WERI-Rb-1 (cell line): Measurements from ENCODE around the gene PLCH1.

Source experiments
- DNase-seq: peaks from one replicate; pipeline ENCODE4 v3.0.0-alpha.2; 2020
- H3K27ac ChIP-seq: fragments of 250-450 bp; sonication (Bioruptor Pico); 2 replicates; pipeline ENCODE4 v1.5.1; 2020; ENCODE audit warnings: mild to moderate bottlenecking, moderate library complexity
- H3K27me3 ChIP-seq: fragments of 250-450 bp; sonication (Bioruptor Pico); 2 replicates; pipeline ENCODE4 v1.5.1; 2021; ENCODE audit warnings: mild to moderate bottlenecking, low read depth, moderate library complexity; ENCODE audit not compliant: insufficient read depth, severe bottlenecking
- H3K36me3 ChIP-seq: fragments of 250-450 bp; sonication (Bioruptor Pico); 2 replicates; pipeline ENCODE4 v1.5.1; 2020; ENCODE audit warnings: mild to moderate bottlenecking, moderate library complexity
- H3K4me3 ChIP-seq: 2 replicates; pipeline ENCODE4 v1.5.1; 2011; ENCODE audit warnings: low read depth, mild to moderate bottlenecking, control low read depth, low read length
- H3K9me3 ChIP-seq: fragments of 250-450 bp; sonication (Bioruptor Pico); 2 replicates; pipeline ENCODE4 v1.5.1; 2021; ENCODE audit warnings: mild to moderate bottlenecking, moderate library complexity; ENCODE audit not compliant: severe bottlenecking
- CTCF ChIP-seq: IDR thresholded peaks from 2 replicates; pipeline ENCODE4 v1.5.1; 2011; ENCODE audit warnings: low read depth, mild to moderate bottlenecking, control low read depth, inconsistent platforms, low read length

PLCH1 gene

GRCh38 chr3:155411500-155412223, 333.2 kb downstream of the PLCH1 start:
- Histone ChIP-seq H3K27me3 (no peaks in the 10 kb centered on the region), H3K27ac (no peak overlapping the region), H3K4me3 (no peak overlapping the region), H3K9me3 (no peaks in the 10 kb centered on the region), H3K36me3 (no peaks in the 10 kb centered on the region)
- DNase-seq: no peak
- no peak for TF ChIP-seq CTCF

- TF ChIP-seq CTCF: no peak
- H3K27ac ChIP-seq: no peak overlapping the region
- H3K9me3 ChIP-seq: no peaks in the 10 kb centered on the region
- H3K4me3 ChIP-seq: no peak overlapping the region
- H3K27me3 ChIP-seq: no peaks in the 10 kb centered on the region
- DNase-seq: no peak
- H3K36me3 ChIP-seq: no peaks in the 10 kb centered on the region
Measured at GRCh38 chr3:155409336-155409735, 335.5 kb downstream of the PLCH1 start.

GRCh38 chr3:155407971-155408370, 336.9 kb downstream of the PLCH1 start:
- TF ChIP-seq CTCF: no peak
- Histone ChIP-seq H3K4me3 (no peak overlapping the region), H3K27ac (no peak overlapping the region), H3K36me3 (no peaks in the 10 kb centered on the region), H3K27me3 (no peaks in the 10 kb centered on the region), H3K9me3 (no peaks in the 10 kb centered on the region)
- DNase-seq: no peak

GRCh38 chr3:155407331-155407730, 337.5 kb downstream of the PLCH1 start:
- TF ChIP-seq CTCF: no peak
- DNase-seq: no peak

GRCh38 chr3:155404486-155404885, 340.4 kb downstream of the PLCH1 start:
- Histone ChIP-seq H3K9me3 (no peaks in the 10 kb centered on the region), H3K27me3 (no peaks in the 10 kb centered on the region), H3K4me3 (no peak overlapping the region), H3K27ac (no peak overlapping the region), H3K36me3 (no peaks in the 10 kb centered on the region)
- TF ChIP-seq CTCF: no peak
- no peak for DNase-seq

More at GRCh38 chr3:155407331-155407730, 337.5 kb downstream of the PLCH1 start:
- H3K36me3 ChIP-seq: no peaks in the 10 kb centered on the region
- H3K27ac ChIP-seq: no peak overlapping the region
- H3K9me3 ChIP-seq: no peaks in the 10 kb centered on the region
- H3K27me3 ChIP-seq: no peaks in the 10 kb centered on the region
- no peak overlapping the region for H3K4me3 ChIP-seq

GRCh38 chr3:155402656-155403055, 342.2 kb downstream of the PLCH1 start:
- TF ChIP-seq CTCF: no peak
- Histone ChIP-seq H3K27me3 (no peaks in the 10 kb centered on the region), H3K27ac (no peak overlapping the region), H3K36me3 (no peaks in the 10 kb centered on the region), H3K4me3 (no peak overlapping the region), H3K9me3 (no peaks in the 10 kb centered on the region)
- no peak for DNase-seq
